ENCODE measurements around the gene SMC1B. TPM values are rescaled to one million over a fixed set of nuclear protein-coding genes. Genes with fewer than 3 reads are reported as not detected.

The SMC1B gene
- total RNA-seq, 1 donor from 2014 or later, result 0.13 TPM

GRCh38 chr22:45343143-45343542 is 70.3 kb downstream of the SMC1B start:
- H3K36me3 Mint-ChIP-seq (ENCODE audit: low read depth), result peaks cover 46% of the 10 kb centered on the region
- no peaks in the 10 kb centered on the region for H3K27me3 Mint-ChIP-seq
- no peaks in the 10 kb centered on the region for H3K9me3 Mint-ChIP-seq
- H3K27ac Mint-ChIP-seq, result no peak overlapping the region
- H3K4me1 Mint-ChIP-seq, result no peaks in the 10 kb centered on the region
- intact Hi-C loops (cut with micrococcal nuclease), result no loop called here
- DNase-seq (no peak), ATAC-seq (ENCODE audit: low read depth) (no peak)
- TF ChIP-seq CTCF (IDR thresholded peaks at IDR 0.05), result no peak
- no peak overlapping the region for H3K4me3 Mint-ChIP-seq
- ChIA-PET POLR2A (no interaction called here), CTCF (no interaction called here)

- CTCF ChIA-PET, result no interaction called here
- Mint-ChIP-seq H3K9me3 (no peaks in the 10 kb centered on the region), H3K4me1 (no peaks in the 10 kb centered on the region), H3K36me3 (ENCODE audit: low read depth) (peaks cover 57% of the 10 kb centered on the region), H3K4me3 (no peak overlapping the region), H3K27me3 (no peaks in the 10 kb centered on the region), H3K27ac (no peak overlapping the region)
- intact Hi-C loops (cut with micrococcal nuclease), result no loop called here
- POLR2A ChIA-PET, result no interaction called here
- ATAC-seq (ENCODE audit: low read depth) (no peak), DNase-seq (no peak)
- TF ChIP-seq CTCF (IDR thresholded peaks at IDR 0.05), result no peak
Measured at GRCh38 chr22:45341498-45341897, 71.9 kb downstream of the SMC1B start.

- Mint-ChIP-seq H3K4me3 (no peak overlapping the region), H3K36me3 (ENCODE audit: low read depth) (peaks cover 64% of the 10 kb centered on the region), H3K9me3 (no peaks in the 10 kb centered on the region), H3K27me3 (no peaks in the 10 kb centered on the region), H3K4me1 (no peaks in the 10 kb centered on the region), H3K27ac (no peak overlapping the region)
- POLR2A ChIA-PET, result no interaction called here
- TF ChIP-seq CTCF (IDR thresholded peaks at IDR 0.05), result no peak
- no peak for ATAC-seq (ENCODE audit: low read depth)
- CTCF ChIA-PET, result no interaction called here
- intact Hi-C loops (cut with micrococcal nuclease), result no loop called here
- no peak for DNase-seq
Measured at GRCh38 chr22:45340323-45340722, 73.1 kb downstream of the SMC1B start.

GRCh38 chr22:45338795-45339194 is 74.6 kb downstream of the SMC1B start:
- Mint-ChIP-seq H3K36me3 (ENCODE audit: low read depth) (peaks cover 78% of the 10 kb centered on the region), H3K9me3 (no peaks in the 10 kb centered on the region), H3K4me3 (no peak overlapping the region), H3K27me3 (no peaks in the 10 kb centered on the region), H3K27ac (no peak overlapping the region), H3K4me1 (no peaks in the 10 kb centered on the region)
- ChIA-PET CTCF (no interaction called here), POLR2A (no interaction called here)
- no peak for DNase-seq
- ATAC-seq (ENCODE audit: low read depth), result no peak
- intact Hi-C loops (cut with micrococcal nuclease), result no loop called here
- TF ChIP-seq CTCF (IDR thresholded peaks at IDR 0.05), result no peak

- H3K27me3 Mint-ChIP-seq, result no peaks in the 10 kb centered on the region
- CTCF ChIA-PET, result no interaction called here
Measured at GRCh38 chr22:45337536-45337935, 75.9 kb downstream of the SMC1B start.

More at GRCh38 chr22:45337536-45337935, 75.9 kb downstream of the SMC1B start:
- Mint-ChIP-seq H3K36me3 (ENCODE audit: low read depth) (peaks cover 81% of the 10 kb centered on the region), H3K4me1 (no peaks in the 10 kb centered on the region), H3K27ac (no peak overlapping the region), H3K4me3 (no peak overlapping the region), H3K9me3 (no peaks in the 10 kb centered on the region)
- intact Hi-C loops (cut with micrococcal nuclease), result no loop called here
- POLR2A ChIA-PET, result no interaction called here
- no peak for TF ChIP-seq CTCF (IDR thresholded peaks at IDR 0.05)
- DNase-seq, result no peak
- no peak for ATAC-seq (ENCODE audit: low read depth)
